Measurements from ENCODE around the gene DYNC2H1. TPM values are rescaled to one million over a fixed set of nuclear protein-coding genes. Genes with fewer than 3 reads are reported as not detected.

The DYNC2H1 gene
- total RNA-seq, 1 donor from 2014 or later = 35.4 TPM

DNA sequence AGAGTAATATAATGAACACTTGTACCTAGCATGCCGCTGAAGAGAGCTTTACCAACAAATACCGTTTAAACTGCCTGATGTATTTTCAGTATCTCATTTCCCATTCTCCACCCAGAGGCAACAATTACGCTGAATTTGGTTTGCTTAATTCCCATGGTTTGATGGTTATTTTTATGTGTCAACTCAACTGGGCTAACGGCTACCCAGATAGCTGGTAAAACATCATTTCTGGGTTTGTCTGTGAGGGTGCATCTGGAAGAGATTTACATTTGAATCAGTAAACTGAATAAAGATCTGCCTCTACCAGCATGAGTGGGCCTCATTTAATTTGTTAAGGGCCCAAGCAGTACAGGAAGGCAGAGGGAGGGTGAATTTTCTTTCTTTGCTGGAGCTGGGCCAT lies 377.9 kb downstream of the DYNC2H1 start:
- DNase-seq (ENCODE audit: low spot score) (no peak), ATAC-seq (no peak)
- intact Hi-C loops (cut with DNase I) = no loop called here

DNA sequence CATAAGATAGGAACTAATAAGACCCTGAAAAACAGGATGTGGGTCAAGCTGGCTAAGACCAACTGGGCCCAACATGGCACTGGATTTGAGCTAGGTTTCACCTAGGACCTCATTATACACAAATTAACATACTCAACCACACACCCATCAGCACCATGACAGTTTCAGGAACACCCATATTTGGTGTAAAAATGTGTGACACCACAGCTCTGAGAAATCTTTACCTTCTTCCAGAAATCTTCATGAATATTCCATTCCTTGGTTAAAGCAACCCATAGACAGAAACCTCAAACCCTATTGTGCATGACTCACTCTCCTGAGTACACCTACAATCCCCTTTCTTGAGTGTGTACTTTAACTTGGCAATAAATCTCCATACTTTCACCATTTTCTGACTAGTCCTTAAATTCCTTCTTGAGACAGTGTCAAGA lies 378.8 kb downstream of the DYNC2H1 start:
- DNase-seq (ENCODE audit: low spot score) (no peak), ATAC-seq (no peak)
- intact Hi-C loops (cut with DNase I) = no loop called here

DNA sequence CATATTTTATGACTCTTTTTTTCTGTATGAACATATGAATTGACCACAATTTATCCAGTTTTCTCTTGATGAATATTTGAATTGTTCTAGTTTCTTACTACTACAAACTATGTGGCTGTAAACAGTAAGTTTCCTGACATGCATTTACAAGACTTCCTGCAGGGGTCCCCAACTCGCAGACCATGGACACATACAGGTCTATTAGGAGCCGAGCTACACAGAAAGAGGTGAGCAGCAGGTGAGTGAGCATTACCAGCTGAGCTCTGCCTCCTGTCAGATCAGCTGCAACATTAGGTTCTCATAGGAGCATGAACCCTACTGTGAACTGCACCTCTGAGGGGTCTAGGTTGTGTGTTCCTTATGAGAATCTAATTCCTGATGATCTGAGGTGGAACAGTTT lies 379.4 kb downstream of the DYNC2H1 start:
- intact Hi-C loops (cut with DNase I) = no loop called here
- DNase-seq (ENCODE audit: low spot score) (no peak), ATAC-seq (no peak)

DNA sequence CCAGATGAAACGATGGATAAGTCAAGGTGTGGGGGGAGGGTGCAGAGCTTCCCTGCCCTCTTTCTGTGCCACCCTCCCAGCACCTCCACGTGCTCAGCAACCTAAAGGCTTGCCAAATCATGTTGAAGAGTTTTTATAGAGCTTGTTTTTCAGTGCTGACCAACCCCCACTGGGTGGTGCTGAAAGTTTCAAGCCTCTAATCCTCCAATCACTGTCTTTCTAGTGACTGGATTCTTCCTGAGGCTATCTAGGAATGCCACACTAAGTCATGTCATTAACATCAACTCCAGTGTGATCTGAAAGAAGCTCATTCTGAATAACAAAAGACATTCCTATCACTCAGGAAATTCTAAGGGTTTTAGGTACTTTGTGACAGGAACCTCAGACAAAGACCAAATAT lies 382.6 kb downstream of the DYNC2H1 start:
- DNase-seq (ENCODE audit: low spot score) (no peak), ATAC-seq (no peak)
- intact Hi-C loops (cut with DNase I) = no loop called here

DNA sequence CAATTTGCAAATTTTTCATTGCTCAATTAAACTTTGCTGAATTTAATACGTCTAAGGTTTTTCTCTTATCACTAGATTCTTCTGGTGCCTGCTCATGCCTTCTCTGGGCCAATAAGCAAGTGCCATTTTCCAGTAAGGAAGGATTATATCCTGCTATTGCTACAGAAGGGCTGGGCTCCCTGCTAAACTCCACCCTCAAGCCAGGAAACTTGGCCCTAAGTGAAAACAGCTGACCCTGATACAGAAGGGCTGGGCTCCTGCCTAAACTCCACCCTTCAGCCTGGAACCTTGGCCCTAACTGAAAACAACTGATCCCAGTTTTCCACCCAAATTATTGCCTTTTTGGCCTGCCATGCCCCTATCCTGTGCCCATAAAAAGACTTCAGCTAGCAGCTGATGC lies 385.3 kb downstream of the DYNC2H1 start:
- ATAC-seq = peak; percentile 62
- intact Hi-C loops (cut with DNase I) = no loop called here

DNA sequence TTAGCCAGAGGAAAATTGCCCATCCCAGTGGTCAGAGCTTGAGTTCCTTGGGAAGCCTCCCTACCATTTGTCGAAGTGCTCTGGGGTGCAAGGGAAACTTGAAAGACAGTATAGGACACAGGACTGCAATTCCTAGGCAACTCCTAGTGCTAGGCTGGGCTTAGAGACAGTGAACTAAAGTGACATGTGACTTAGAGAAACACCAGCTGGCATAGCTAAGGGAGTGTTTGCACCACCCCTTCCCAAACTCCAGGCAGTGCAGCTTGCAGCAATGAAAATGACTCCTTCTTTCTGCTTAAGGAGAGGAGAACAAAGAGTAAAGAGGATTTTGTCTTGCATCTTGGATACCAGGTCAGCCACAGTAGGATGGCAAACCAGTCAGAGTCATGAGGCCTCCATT lies 388.0 kb downstream of the DYNC2H1 start:
- no peak for DNase-seq (ENCODE audit: low spot score)
- ATAC-seq = no peak
- intact Hi-C loops (cut with DNase I) = no loop called here

More for the DNA sequence above, 385.3 kb downstream of the DYNC2H1 start:
- no peak for DNase-seq (ENCODE audit: low spot score)

DNA sequence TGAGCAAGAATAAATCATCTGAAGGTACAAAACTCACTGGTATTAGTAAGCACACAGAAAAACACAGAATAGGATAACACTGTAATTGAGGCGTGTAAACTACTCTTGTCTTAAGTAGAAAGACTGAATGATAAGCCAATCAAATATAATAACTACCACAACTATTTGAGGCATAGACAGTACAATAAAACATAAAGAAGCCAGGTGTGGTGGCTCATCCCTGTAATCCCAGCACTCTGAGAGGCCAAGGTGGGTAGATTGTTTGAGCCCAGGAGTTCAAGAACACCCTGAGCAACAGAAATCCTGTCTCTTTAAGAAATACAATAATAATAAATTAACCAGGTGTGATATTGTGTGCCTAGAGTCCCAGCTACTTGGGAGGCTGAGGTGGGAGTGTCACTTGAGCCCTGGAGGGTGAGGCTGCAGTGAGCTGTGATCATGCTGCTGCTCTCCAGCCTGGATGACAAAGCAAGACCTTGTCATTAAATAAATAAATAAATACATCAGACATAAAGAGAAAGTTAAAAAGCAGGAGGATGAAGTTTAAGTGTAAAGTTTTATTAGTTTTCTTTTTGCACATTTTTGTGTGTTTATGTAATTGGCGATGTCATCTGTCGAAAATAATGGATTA lies 390.6 kb downstream of the DYNC2H1 start:
- no peak for DNase-seq (ENCODE audit: low spot score)
- intact Hi-C loops (cut with DNase I) = loop anchor here (5.0 kb wide), 1 partner anchor 293 kb away; no protein-coding TSS in a partner anchor
- no peak for ATAC-seq

DNA sequence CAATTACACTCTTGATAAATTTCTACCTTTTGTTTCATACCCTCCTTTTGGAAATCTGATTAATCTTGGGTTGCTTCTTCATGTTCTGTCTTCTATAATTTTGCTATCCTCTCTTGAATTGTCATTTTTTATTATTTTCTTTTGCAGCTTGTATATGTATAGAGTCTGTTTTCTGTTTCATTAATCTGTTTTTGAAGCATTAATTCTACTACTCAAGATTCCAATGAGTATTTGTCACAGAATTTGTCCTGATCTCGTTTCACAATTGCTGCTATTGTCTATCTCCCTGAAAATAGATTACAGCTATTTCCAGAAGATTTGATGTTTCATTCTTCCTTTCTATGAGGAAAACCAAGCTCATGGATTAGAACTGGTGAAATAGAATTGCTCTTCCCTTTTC lies 406.1 kb downstream of the DYNC2H1 start:
- ATAC-seq = no peak
- no peak for DNase-seq (ENCODE audit: low spot score)
- intact Hi-C loops (cut with DNase I) = no loop called here

DNA sequence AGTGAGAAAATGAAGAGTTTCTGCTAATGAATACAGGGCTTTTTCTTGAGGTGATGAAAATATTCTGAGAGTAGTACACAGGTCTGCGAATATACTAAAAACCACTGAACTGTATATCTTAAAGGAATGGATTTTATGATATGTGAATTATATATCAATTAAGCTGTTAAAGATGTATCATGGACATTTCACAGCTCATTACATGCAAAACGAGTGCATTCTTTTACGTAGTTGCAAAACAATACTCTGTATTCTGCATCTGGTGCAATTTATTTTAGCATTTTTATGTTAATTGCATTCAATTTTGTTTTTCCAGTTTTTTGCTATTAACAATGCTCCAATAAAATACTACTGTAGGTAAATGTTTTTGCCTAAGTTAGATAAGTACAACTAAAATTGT lies 411.6 kb downstream of the DYNC2H1 start:
- ATAC-seq (no peak), DNase-seq (ENCODE audit: low spot score) (no peak)
- intact Hi-C loops (cut with DNase I) = no loop called here

DNA sequence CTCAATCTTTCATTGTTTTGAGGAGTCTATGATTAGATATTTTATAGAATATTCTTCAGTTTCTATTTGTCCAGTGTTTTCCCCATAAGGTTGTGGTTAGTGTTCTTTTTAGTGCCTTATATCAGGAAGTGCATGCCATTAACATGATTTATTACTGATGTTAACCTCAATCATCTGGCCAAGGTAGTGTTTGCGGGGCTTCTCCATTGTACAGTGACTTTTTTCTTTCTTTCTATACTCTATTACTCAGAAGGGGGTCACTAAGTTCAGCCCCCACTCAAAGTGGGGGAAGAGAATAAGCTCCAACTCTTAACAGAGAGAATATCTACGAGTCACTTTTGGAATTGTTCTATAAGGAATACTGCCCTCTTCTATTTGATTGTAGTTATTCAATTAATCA lies 415.8 kb downstream of the DYNC2H1 start:
- ATAC-seq (no peak), DNase-seq (ENCODE audit: low spot score) (no peak)
- intact Hi-C loops (cut with DNase I) = no loop called here

DNA sequence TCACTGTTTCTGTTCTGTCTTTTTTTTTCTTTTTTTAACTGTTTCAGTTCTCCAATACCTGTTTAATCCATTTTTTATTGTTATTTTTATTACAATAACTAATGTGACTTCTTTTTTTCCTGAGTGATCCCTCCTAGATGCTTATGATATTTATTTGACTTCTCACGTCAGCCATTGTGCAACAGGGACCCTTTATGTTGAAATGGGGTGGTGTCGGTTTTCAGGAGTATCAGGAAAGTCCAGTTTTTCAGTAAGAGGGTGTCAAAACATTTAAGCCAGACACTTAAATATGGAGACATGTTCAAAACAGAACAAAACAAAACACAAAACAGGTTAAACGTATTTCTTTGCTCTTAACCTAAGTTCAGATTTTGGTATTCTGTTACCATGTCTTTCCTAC lies 418.8 kb downstream of the DYNC2H1 start:
- DNase-seq (ENCODE audit: low spot score) = no peak
- ATAC-seq = no peak
- intact Hi-C loops (cut with DNase I) = no loop called here

DNA sequence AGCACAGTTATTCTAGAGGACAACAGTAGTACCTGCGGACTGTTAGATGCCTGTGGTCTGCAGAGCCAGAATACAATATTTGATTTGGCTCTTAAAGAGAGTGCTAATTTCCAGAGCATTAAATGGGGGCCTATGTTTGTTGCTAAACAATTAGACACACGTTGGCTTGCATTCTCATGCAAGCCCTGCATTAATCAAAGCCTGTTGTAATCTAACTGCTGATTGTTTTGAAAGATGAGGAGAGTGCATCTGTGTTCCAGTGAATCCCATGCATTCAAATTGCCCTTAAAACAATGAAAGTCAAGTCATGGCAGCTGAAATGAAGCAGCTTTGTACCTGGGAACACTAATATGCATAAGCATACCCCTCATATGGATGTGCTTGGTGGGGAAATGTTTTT lies 419.4 kb downstream of the DYNC2H1 start:
- intact Hi-C loops (cut with DNase I) = no loop called here
- no peak for DNase-seq (ENCODE audit: low spot score)
- ATAC-seq = no peak

DNA sequence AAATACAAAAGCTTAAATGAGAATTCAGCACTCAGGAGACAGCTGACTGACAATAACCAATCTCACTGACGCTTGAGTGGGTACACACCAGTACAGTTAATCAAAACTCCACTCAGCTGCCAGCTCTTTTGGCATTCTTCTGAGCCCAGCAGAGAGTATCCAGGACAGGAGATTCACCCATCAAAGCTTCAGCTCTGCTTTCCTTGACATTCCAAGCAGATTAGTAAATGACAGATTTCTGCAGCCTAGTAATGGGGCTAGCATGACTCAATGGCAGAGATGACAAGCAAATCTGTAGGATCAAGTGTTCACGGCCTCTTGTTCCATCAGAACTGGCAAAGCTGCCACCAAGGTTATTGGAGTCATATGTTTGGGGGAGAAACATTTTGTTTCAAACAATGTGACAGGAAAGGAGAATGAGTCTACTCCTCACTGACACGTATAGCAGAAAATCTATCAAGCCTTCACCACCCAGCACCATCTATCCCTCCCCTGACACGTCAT lies 420.0 kb downstream of the DYNC2H1 start:
- intact Hi-C loops (cut with DNase I) = no loop called here
- ATAC-seq = no peak

More for the DNA sequence above, 420.0 kb downstream of the DYNC2H1 start:
- DNase-seq (ENCODE audit: low spot score) = no peak

Other genes starting within 250 kb of the DYNC2H1 start
- 0.22 TPM for gene MMP12, start 234.4 kb upstream of the DYNC2H1 start, total RNA-seq
- not detected for gene MMP13, start 153.7 kb upstream of the DYNC2H1 start, total RNA-seq
- 19.4 TPM for gene DCUN1D5, start 17.3 kb upstream of the DYNC2H1 start, total RNA-seq